ENCODE data around the gene EDRF1.
A peak's percentile ranks its signal among the peaks of the same experiment; 100 is the strongest.

- TF ChIP-seq ZBTB21 (CRISPR knock-in tag; IDR thresholded peaks at IDR 0.05) = no peak
- TF ChIP-seq ZNF225 (CRISPR knock-in tag; IDR thresholded peaks at IDR 0.05) = no peak
- TF ChIP-seq TAF1 (CRISPR knock-in tag; IDR thresholded peaks at IDR 0.05) = no peak
- TF ChIP-seq PRDM15 (CRISPR knock-in tag; IDR thresholded peaks at IDR 0.05) = no peak
- TF ChIP-seq MAZ (IDR thresholded peaks at IDR 0.05; ENCODE audit: borderline replicate concordance, low read depth, low read length) = no peak
- no peak for TF ChIP-seq MAZ (CRISPR knock-in tag; IDR thresholded peaks at IDR 0.05; ENCODE audit: low read depth)
- TF ChIP-seq ETV5 (CRISPR knock-in tag; IDR thresholded peaks at IDR 0.05; ENCODE audit: borderline replicate concordance) = 0 out of 2 replicates have a peak, but pooled peaks have one; percentile 10
- TF ChIP-seq SETDB1 (CRISPR knock-in tag; IDR thresholded peaks at IDR 0.05; ENCODE audit: borderline replicate concordance) = no peak
- peak; percentile 58 for TF ChIP-seq HNF4A (CRISPR knock-in tag; IDR thresholded peaks at IDR 0.05)
- no peak for TF ChIP-seq LCORL (IDR thresholded peaks at IDR 0.05)
- 0 out of 2 replicates have a peak, but pooled peaks have one; percentile 55 for TF ChIP-seq LCORL (CRISPR knock-in tag; IDR thresholded peaks at IDR 0.05)
- TF ChIP-seq ZBTB7B (CRISPR knock-in tag; IDR thresholded peaks at IDR 0.05) = 0 out of 2 replicates have a peak, but pooled peaks have one; percentile 12
- TF ChIP-seq KIAA2018 (CRISPR knock-in tag; IDR thresholded peaks at IDR 0.05; ENCODE audit: borderline replicate concordance) = no peak
- no peak for TF ChIP-seq FOXP1 (IDR thresholded peaks at IDR 0.05)
- TF ChIP-seq FOXP1 (CRISPR knock-in tag; IDR thresholded peaks at IDR 0.05) = peak; percentile 7; the same call in 1 of the 2 replicates
Observed at GRCh38 chr10:125797994-125798662, 78.6 kb downstream of the EDRF1 start.

Measured in HepG2 (cell line).